HG03108 (cell line): ENCODE measurements around the gene TRIM41.
"Not testable (repeated sequence)": the region's sequence is repeated elsewhere in the genome, so short reads cannot be mapped to it uniquely, and the experiment has no call there.

ENCODE experiments used
- ATAC-seq: cut with Tn5 transposase; IDR thresholded peaks from one replicate; pipeline ENCODE4 v1.9.1; 2021; ENCODE audit warnings: moderate library complexity; ENCODE audit not compliant: unreplicated experiment

Gene TRIM41

GRCh38 chr5:181223058-181223728 is at the start of gene TRIM41:
Gene TRIM41 (plus strand): TSS chr5:181223281. CDS start chr5:181224000, 719 bp downstream.
- ATAC-seq, result peak; percentile 63

GRCh38 chr5:181173420-181174342 is 49.4 kb upstream of the TRIM41 start:
- peak; percentile 37 for ATAC-seq

GRCh38 chr5:181176254-181176952 is 46.7 kb upstream of the TRIM41 start:
- ATAC-seq, result no peak

GRCh38 chr5:181177559-181177958 is 45.5 kb upstream of the TRIM41 start:
- not testable (repeated sequence) for ATAC-seq

- ATAC-seq, result peak; percentile 72
These were observed 41.2 kb upstream of the TRIM41 start for GRCh38 chr5:181181650-181182565.

GRCh38 chr5:181182651-181183050 is 40.4 kb upstream of the TRIM41 start:
- ATAC-seq, result no peak

GRCh38 chr5:181184845-181185216 is 38.2 kb upstream of the TRIM41 start:
- ATAC-seq, result no peak

- ATAC-seq, result no peak
These were observed 37.5 kb upstream of the TRIM41 start for GRCh38 chr5:181185560-181185959.

- ATAC-seq, result no peak
These were observed 37.1 kb upstream of the TRIM41 start for GRCh38 chr5:181186022-181186421.

- ATAC-seq, result no peak
These were observed 36.0 kb upstream of the TRIM41 start for GRCh38 chr5:181186986-181187499.

GRCh38 chr5:181187500-181188213 is 35.4 kb upstream of the TRIM41 start:
- no peak for ATAC-seq

- ATAC-seq, result no peak
These were observed 34.2 kb upstream of the TRIM41 start for GRCh38 chr5:181188700-181189362.

- ATAC-seq, result no peak
These were observed 33.6 kb upstream of the TRIM41 start for GRCh38 chr5:181189363-181189961.

GRCh38 chr5:181189962-181190710 is 32.9 kb upstream of the TRIM41 start:
- ATAC-seq, result no peak

GRCh38 chr5:181190711-181191525 is 32.2 kb upstream of the TRIM41 start:
- peak; percentile 2 for ATAC-seq

GRCh38 chr5:181191526-181192336 is 31.4 kb upstream of the TRIM41 start:
- ATAC-seq, result peak; percentile 47
